ENCODE results near the gene SPDYE4.

SPDYE4 gene

DNA sequence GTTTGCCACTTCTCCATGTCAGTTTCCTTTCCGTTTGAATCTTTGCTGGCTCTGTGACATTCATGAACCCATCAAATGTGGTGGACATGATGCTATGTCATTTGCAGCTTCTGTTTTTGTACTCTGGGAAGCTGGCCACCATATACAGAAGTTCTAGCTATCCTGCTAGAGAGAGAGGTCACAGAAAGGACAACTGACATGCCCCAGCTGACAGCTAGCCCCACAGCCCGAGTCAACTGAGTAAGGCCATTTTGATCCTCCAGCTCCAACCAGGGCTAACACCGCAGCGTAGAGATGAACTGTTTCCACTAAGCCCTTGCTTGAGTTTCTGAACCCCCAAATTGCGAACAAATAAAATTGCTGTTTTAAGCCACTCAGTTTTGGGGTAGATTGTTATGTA lies 47.5 kb downstream of the SPDYE4 start:
- DNase-seq, result no peak

DNA sequence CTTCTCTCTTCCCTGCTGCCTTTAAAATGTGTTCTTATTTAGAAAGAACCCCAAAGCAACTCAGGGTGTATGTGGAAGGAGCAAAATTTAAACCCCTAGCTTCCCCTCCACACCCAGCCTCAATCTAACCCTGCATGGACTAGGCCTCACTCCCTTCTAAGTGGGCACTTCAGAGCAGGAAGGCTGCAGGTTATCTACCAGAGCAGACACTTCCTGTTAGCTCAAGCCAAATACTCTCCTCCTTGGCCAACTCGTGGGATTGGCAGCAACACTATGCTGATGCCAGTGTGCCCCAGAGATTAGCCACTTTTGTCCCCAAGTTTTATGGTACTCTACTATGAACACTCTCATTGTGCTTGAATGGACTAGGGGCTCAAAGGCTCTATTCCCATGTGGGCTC lies 49.3 kb downstream of the SPDYE4 start:
- no peak for DNase-seq

DNA sequence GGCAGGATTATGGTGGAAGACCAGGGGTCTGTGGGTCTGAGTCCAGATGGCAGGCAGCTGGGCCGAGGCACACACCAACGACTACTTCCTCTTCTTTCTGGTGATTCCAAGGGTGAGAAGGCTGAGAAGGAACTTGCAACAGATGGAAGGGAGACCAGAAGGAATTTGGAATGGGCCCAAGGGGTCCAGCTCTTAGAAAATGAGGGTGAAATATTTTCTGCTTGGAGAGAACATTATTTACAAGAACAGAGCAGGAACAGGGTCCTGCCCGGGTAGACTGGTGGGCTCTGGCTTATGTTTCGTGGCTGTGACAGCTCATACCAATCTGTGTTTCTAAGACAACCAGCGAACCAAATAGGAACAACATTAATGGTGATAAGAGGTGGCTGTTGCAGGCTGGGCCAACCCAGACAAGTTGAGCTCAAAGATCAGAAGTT lies 50.3 kb downstream of the SPDYE4 start:
- no peak for DNase-seq

DNA sequence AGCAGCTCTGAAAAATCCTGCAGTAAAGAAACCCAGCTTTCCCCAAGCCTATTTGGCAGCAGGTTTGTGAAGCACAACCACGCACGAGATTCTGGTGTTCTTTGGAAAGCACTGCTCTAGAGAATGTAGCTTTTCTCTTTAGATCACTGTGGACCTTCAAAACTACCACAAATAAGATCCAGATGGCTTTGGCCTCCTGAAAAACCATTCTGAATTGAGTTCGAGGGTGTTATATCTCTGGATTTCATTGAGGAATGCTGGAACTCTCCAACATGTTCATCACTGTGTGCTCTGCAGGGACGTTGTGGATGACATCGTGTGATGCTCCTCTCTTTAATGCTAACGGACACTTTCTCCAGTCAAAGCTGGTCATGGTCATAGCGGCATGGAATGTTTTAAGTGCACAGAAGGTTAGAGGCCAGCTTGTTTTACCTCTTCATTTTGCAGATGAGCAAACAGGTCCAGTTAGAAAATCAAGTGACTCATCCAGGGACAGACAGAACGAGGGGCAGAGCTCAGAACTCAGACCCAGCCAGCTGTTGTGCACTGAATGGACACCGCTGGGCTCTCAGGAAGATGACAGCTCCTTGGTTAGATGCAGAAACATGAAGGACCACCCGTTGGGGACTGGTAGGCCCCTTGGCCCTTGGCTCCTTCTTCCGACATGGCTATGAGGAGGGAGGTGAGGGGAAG lies 50.9 kb downstream of the SPDYE4 start:
- DNase-seq, result no peak

DNA sequence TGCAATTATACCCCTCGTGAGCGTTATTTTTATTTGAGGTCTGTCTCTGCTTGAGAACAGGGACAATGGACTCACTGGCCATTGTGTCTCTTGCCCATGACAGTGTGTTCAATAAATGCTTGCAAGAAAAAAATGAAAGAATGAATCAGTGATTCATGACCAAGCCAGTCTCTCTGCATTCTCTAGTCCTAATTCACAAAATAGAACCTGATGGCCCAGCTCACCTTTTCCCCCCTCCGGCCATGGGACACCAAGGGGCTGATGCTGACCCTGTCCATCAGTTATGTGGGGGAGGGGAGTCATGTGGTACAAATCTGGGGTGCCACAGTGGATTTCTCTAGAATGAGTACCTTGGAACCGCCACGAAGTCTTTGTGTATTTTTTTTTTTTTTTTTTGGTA lies 51.9 kb downstream of the SPDYE4 start:
- no peak for DNase-seq

DNA sequence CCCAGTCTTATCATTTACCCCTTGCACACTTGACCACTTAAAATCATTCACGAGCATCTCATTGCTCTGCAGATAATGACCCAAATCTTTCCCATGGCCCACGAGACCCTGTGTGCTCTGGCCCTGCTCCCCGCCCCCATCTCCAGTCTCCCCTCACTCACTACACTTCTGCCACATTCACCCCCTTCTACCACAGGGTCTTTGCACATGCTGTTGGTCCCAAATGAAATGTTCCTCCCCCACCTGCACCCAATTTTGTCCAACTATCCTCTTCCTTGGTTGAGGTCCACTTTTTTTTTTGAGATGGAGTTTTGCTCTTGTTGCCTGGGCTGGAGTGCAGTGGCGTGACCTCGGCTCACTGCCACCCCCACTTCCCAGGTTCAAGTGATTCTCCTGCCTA lies 52.9 kb downstream of the SPDYE4 start:
- DNase-seq, result no peak

DNA sequence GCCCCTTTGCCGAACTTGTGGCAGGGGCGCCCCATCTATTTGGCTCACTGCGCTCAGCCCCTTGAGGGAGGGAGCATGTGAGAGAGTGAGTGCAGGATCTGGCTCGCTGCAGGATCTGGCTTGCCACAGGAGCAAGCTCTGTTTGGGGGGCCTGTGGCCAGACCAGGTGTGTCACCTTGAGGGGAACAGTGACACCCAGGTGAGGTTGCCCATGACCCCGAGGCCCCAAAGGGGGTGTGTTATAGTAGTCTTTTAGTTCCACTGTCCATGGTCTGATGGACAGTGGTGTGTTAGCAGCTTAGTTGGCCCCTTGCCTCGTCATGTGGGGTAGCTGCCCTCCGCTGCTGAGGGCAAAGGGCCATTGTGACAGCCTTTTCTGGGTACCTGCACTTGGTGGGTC lies 55.3 kb downstream of the SPDYE4 start:
- no peak for DNase-seq

DNA sequence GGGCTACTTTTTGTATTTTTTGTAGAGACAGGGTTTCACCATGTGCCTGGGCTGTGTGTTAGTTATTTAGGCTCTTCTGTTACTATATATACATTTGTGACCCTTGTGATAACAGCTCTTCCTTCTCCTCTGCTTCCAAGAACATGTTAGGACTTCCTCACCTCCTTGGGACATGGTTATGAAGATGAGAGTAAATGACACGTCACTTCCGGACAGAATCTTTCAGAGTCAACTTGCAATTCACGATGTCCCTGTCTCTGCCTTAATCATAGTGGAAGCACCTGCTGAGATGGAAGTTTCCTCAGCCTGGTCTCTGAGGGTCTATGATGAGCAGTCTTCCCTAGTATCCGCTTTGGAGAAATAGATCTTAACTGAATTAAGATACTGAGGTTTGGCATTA lies 56.6 kb downstream of the SPDYE4 start:
- DNase-seq, result no peak

DNA sequence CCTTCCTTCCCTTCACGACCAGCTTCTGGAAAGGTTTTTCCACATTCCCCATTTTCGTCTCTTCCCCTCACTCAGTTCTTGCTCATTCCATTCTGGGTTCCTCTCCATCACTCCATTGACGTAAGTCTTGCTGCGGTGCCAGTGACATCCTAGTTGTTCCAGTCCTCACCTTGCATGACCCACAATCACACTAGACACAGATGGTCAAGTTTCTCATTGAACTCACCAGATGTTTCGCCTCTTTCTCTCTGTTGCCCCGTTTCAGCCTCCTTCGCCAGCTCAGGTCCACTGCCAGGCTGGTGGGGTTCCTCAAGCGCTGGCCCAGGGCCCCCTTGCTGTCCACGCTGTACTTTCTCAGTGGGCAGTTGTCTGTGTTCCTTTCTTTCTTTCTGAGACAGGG lies 57.1 kb downstream of the SPDYE4 start:
- no peak for DNase-seq

Data from effector CD4-positive, alpha-beta T cell (primary cell).